ENCODE results near the gene TCFL5.

- no peak for TF ChIP-seq CTCF (IDR thresholded peaks at IDR 0.05)
- no peak for TF ChIP-seq REST (IDR thresholded peaks at IDR 0.05; ENCODE audit: insufficient read depth in 1 of 2, low read depth in 2 of 2, low read length in 1 of 2)
Observed at GRCh38 chr20:62885896-62886708, 24.5 kb upstream of the TCFL5 start.
